ENCODE data around the gene TRIM63.

Gene TRIM63

DNA sequence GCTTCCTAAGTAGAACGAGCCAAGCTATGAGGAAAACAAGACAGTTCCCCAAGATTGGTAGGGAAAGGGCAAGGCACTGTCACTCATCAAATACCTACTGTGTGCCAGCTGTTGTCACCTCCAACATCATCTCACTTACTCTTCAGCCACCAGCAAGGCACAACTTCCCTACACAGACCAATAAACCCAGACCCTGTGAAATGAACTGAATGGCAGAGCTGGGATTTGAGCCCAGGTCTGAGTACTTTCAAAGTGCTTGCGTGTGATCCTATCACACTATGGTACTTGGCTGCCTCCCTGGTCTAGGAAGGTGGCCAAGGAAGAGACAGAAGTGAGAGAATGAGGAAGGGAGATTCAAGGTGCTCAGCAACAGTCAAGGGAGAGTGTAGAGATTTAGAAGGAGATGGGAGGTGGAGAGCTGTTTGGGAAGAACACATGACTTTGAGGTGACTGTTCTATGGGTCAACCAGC is 16.7 kb upstream of the TRIM63 start:
- DNase-seq, result no peak

DNA sequence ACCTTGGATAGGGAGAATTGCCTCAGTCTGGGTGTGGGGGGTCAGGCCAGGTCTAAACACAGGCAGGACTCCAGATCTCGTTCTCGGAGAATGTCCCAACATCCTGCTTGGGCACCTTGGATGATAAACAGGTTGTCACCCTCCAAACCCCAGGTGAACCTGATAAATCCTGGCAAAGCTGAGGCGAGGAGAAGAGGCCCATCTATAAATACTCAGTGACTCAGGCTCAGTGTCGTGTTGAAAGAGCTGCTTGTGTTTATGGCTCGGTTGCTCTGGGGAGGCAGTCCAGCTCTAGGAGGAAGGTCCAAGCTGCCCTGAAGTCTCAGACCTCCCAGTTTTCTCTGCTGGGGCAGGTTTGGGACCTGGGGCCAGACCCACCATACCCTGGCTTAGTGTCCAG is 15.8 kb upstream of the TRIM63 start:
- no peak for DNase-seq

DNA sequence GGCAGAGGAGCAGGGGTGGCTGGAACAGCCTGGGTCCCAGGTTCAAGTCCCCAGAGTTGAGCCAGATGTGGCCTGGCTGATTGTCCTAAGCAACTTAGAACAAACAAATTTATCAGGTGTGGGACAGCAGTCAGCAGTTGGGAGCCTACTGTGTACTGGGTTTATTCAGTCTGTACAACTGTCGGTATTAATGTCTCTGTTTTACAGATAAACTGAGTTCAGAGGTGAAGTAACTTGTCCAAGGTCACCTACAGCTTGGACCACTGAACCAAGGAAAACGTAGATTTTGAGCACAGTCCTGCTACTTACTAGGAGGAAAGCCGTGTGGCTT is 14.6 kb upstream of the TRIM63 start:
- no peak for DNase-seq

DNA sequence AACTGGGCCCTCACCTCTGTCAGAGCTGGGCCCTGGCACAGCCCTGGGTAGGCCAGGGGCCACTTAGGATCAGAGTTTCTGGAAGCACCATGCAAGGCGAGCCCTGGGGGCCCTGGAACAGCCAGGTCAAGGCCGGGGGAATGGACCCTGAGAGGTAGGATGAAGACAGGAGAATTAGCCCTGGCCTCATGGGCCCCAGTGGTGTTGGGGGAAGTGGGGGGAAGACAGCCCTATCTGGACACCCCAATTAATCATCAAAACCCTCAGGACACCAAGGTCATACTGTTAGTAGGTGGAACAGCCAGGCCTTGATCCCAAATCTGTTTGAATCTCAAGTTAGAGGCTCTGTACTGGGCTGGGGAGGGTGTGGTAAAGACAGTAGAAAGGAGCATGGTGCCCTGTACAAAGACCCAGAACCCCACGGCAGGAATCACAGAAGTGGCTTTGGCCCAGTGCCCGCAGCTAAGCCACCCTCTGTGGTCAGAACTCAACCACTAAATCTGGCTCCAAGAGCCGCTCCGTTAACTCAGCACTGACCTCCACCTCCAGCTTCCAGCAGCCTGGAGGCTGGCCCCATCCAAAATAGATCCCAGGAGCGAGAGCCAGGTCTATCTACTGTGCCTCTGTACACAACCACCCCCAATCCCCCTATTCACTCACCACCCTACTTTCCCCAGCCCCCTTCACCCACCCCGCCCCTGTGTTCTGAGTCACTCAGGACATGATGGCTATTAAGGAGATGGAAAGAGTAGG is 14.0 kb upstream of the TRIM63 start:
- DNase-seq, result no peak

DNA sequence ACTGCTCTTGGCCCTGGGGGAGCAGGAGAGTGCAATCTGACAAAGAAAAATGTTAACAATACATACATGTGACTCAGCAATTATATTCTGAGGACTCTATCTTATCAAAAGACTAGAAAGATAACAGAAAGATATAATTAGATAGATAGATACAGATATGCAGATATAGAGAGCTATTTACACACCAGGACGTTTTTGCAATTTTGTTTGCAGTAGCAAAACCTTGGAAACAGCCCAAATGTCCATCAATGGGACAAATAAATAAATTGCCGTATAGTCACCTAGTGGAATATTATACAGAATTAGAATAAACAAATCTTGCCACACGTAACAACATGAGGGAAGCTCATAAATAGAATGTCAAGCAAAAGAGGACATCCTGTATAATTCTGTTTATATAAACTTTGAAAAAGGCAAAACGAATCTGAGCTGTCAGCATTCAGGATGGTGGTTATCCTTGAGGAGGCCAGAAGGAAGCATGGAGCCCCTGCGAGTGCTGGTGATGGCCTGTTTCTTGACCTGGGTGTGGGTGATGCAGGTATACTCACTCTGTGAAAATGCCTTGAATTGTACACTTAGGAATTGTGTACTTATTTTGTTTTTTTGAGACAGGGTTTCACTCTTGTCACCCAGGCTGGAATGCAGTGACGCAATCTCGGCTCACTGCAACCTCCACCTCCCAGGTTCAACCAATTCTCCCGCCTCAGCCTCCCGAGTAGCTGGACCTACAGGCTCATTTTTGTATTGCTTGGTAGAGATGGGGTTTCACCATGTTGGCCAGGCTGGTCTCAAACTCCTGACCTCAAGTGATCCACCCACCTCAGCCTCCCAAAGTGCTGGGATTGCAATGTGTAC is 12.8 kb upstream of the TRIM63 start:
- DNase-seq, result no peak

DNA sequence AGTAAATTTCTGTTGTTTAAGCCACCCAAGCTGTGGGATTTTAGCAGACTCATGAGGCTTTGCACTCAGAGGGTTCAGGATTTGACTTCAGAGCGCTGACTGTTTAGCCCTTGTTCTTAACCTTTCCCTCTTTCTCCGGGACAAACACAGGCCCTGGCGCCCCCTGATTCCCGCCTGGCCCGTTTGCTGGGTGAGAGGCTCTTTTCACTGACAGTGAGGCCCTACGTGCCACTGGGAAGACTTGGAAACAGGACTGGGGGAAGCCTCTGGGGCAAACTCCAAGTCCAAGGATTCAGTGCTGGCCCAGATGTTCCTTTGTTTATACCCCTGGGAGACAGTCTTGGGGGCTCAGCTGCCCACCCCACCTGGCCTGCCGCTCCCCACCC is 11.7 kb upstream of the TRIM63 start:
- no peak for DNase-seq

DNA sequence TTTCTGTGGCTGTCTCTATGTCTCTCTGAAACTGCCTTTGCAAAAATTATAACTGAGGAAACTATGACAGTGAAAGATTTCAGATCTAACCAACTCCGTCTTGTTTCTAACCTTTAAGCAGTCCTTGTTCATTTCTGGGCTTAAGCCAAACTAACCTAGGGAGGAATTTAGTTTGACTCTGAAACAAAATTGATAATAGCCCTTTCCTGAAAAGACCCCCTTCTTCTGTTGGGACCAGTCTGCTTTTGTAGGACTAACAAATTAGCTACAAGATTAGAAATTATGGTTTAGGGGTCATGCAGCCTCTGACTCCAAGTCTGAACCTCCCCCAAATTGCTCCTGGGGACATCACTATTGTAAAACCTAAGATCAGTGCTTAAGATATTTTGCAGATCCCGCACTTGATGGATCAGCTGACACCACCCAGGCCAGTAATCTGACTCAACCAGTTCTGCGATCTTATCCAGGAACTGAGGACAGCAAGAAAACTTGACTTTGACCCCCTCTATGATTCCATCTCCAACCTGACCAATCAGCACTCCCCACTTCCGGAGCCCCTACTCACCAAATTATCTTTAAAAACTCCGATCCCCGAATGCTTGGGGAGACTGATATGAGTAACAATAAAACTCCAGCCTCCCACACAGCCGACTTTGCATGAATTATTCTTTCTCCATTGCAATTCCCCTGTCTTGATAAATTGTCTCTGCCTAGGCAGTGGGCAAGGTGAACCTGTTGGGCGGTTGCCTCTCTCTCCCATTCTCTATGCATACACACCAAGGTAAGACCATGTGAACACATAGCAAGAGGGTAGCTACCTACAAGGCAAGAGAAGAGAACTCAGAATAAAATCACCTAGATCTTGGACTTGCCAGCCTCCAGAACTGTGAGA is 11.1 kb upstream of the TRIM63 start:
- DNase-seq, result no peak

DNA sequence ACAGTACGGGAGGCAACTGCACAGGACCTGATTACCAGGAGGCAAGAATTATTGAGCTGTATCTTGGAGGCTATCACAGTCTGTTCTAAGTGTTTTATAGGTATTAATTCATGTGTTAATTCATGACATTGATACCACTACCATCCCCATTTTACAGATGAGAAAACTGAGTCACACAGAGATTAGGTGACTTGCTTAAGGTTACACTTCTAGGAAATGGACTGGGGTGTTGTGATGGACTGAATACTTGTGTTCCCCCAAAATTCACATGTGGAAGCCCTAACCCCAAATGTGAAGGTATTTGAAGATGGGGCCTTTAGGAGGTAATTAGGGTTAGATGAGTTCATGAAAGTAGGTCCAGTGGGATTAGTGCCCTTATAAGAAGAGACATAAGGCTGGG is 10.1 kb upstream of the TRIM63 start:
- no peak for DNase-seq

DNA sequence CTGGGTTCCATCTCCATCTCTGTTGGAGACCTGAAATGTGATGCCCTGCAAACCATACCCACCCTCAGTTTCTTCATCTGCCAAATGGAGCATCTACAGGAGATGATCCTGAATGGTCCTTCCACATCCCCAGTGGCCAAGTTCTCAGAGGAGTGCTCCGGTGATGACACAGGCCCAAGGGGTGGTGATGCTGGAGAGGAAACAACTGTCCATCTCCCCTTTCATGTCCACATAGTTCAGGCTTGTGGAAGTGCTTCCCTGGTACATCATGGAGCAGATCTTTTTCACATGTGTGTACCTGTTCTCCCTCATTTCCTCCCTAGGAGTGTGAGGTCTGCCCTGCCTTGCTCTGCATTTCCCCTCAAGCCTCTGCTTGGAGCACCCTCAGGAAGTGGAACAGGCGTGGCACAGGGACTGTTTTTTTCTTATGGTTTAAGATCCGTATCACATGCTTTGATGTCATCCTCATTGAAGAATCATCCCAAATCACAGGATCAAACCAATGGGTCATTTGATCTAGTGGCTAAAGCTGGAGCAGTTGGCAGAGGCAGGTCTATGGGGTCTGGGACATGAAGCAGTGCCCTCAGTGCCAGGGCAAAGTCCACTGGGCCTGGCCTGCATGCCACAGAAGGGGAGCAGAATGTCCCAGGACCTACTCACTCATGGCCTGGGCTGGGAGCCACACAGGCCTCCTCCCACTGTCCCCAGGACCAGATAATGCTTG is 8.2 kb upstream of the TRIM63 start:
- no peak for DNase-seq

DNA sequence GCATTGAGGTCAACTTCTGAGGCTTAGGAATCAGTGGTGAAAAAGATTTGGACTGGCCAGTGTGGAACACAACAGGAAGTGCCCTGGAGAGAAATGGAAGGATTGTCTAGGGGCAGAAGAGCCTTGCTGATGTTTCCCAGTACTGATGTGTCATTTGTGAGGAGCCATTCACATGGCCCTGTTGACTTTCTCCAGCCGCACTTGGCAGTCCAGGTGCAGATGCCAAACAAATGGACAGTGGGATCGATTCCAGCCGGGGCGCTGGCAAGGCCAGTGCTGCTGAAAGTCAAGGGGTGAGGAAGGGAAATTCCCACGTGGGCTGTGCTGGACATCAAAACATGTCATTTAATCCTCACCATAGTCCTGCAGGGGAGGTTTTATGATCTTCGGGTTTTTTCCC is 4.9 kb upstream of the TRIM63 start:
- no peak for DNase-seq

DNA sequence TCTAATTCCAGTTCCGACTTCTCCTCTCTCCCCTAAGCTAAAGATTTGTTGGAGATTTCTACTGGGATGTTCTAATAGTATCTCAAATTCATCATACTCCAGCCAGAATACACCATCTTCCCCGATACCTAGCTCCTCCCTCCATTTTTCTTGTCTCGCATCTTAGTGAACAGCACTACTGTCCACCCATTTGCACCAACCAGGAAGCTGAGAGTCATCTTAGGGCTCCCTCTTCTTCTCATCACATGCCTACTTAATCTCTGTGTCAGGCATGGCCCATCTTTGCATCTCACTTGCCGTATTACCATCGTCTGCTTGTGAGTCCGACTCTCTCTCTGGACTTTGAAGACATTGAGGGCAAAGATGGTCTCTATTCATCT is 3.5 kb upstream of the TRIM63 start:
- no peak for DNase-seq

DNA sequence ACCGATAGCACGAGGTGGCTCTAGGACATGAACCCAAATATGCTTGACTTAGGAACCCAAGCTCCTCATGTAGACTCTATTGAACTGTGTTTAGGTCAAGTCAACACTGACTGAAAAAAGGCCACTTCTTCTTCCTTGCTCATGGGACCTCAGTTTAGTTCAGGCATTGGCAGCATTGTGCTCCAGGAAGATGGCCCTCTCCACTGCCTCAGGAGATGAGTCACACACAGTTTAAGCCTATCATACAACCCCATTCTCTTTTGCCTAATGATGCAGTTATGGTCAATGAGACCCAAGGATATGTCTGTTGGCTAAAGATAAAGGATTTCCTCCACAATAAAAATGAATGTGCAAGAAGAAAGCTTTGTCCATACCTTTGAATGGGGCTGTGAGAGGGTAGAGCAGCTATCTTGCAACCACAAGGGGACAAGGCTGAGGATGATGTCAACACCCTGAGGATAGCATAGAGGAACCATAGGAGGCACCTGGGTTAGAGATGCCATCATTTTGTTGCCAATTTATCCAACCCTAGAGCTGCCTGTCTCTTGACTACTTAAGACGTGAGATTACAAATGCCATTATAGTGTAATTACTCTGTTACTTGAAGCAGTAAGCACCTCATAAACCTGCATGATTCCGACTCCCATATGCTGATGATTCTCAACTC is 3.0 kb upstream of the TRIM63 start:
- no peak for DNase-seq

DNA sequence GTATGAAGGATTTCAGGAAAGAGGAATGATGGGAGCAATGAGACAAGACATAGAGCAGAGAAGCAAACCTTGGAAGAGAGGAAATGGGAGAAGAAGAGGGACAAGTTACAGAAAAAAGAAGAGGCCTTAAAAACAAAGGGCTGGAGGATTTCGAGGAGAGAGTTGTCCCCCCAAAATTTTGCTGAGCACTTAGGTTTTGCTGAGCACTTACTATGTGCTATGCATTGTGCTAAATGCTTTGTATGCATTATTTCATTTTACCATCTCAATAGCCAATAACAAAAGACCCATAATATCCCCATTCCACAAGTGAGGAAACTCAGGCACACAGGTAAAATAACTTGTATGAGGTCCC is 2.5 kb upstream of the TRIM63 start:
- DNase-seq, result no peak

DNA sequence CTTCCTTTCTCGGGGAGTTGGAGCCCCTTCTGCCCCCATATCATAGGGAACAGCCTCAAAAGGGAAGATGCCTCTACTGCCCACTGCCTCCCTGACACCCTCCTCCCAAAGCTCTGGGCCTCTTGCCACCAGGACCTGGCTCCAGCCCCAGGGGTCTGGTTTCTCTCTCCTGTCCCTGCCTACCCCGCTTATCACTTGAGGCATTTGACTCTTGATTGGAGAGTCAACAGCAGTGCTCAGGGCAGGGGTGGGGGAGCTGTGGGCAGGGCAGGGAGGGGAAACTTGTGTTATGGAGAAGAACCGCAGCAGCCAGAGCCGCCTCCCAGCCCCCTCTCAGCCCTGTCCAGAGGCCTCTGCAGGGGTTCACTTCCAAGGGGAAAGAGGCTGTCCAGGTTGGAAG is 573 bp downstream of the TRIM63 start:
- DNase-seq, result no peak

DNA sequence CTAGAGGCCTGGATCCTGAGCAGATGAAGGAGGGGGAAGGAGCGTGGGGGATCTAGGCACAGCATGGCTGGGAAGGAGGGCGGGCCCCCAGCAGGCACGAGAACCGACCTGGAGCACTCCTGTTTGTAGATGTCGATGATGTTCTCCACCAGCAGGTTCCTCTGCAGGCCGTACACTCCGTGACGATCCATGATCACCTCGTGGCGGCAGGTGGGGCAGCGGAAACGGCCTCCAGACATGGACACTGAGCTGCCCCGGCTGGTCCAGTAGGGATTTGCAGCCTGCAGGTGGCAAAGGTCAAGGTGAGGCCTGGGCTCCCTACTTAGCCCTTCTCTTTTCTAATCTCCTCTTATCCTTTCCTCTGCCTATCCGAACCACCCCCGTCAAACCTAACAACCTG is 1.3 kb downstream of the TRIM63 start:
- DNase-seq, result no peak

DNA sequence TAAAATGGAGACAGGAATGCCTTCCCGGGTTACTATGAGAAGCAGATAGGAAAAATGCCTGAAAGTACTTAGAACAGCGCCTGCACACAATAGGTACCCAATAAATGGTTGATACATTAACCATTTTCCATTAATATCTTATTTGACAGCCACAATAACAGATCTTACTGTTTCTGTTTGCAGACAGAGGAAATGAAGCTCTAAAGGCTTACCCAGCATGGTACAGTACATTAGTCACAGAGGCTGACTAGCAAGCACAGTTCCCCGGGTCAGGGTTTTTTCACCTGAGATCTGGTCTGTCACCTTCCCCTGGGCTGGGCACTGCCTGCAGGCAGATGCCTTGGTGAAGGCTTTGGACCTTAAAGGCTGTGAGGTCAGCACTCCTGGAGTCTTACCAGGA is 2.9 kb downstream of the TRIM63 start:
- no peak for DNase-seq

DNA sequence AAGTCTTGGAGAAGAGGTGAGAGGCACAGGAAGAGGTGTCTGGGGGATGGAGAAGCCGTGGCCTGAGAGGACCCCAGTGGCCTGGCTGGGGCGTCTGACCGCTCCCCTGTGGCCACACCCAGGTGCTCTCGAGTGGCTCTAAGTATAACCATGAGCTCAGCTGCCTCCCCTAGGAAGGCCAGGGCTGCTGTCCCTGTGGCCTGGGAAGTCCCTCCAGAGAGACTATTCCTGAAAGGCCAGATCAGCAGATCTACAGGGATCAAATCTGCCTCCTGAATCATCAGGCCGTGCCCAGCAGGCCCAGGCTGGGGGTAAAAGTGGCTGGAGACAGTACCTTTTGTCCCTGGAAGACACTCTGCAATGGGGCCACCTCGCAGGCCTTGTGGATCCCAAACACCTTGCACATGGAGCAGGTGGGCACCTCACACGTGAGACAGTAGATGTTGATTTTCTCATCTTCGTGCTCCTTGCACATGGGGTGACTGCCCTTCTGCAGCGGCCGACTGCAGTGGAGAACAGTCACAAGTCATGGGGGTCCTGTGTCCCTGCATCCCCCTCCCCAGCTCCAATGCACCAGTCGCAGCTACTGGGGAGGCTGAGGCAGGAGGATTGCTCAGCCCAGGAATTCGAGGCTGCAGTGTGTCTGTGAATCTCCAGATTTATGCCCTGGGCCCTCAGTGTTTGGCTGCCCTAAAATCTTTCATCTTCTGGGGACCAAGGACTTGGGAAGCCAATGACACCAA is 6.4 kb downstream of the TRIM63 start:
- DNase-seq, result no peak

DNA sequence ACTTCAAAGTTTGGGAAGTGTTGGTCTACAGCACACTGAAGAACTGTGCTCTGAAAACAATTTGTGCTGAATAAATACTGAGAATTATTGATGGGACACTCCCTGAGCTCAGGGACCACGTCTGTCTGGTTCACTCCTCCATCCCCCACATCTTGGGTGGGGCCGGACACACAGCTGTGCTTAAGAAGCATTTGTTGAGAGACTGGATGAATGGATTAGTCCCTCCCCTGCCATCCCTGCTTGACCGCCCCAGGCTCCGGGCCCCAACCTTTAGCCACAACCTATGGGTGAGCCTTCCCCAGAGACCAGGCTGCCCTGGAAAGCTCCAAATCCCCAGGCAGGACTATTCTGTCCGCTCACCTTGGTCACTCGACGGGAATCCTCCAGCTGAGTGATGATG is 7.5 kb downstream of the TRIM63 start:
- no peak for DNase-seq

DNA sequence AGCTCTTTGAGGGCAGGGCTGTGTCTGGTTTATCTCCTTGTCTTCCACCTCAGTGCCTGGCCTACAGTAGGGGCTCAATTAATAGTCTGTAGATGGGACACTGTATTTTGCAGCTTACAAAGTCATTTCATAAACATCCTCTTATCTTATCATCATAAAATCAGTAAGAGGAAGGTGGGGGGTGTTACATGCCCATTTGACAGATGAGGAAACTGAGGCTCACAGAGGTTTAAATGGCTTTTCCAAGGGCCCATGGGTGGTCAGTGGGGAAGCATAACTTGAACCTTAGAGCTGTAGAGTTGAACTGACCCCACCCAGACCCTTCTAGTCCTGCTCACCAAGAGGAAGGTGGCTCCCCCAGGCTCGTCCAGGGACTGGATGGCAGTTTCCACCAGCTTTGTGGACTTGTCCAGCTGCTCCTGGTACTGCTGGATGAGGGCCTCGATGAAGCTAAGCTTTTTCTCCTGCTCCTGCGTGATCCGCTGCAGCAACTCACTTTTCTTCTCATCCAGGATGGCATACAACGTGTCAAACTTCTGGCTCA is 9.3 kb downstream of the TRIM63 start:
- DNase-seq, result no peak

DNA sequence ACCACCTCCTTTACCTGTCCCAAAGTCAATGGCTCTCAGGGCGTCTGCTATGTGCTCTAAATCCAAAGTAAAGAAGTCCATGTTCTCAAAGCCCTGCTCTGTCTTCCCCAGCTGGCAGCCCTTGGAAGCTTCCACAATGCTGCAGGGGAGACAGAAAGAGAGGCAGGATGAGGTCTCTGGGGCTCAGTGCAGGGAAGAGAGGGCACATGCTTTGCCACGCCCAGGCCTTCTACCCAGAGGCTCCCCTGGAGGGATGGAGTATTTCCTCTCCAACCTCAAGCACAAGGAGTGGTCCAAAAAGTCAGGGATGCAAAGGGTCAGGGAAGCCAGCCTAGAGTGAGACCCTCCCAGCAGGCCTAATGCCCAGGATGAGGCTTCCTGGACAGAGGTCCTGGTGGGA is 10.2 kb downstream of the TRIM63 start:
- no peak for DNase-seq

DNA sequence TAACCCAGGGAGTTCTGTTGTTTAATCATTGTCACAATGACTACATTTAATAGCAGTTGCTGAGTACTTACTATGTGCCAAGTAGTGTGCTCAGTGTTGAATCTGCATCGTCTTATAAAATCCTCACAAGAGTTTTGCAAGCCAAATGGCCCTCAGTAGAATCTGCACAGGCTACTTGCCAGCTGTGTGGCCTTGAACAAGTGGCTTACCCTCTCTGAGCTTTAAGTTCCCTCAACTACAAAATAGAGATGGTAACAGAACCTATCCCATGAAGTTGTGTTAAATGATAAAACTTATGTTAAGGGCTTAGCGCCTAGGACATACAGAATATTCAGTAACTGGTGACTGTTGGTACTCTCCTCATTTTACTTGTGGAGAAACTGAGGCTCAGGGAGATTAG is 12.4 kb downstream of the TRIM63 start:
- DNase-seq, result no peak

Measured in NCI-H1694 (cell line).